ENCODE measurements around the gene HSPB3.
A peak's percentile ranks its signal among the peaks of the same experiment; 100 is the strongest.

The HSPB3 gene

GRCh38 chr5:54438620-54439389 is 16.7 kb upstream of the HSPB3 start:
- no peak for TF ChIP-seq CTCF (IDR thresholded peaks at IDR 0.05; ENCODE audit: insufficient read depth, low read length, missing control alignments)
- no peak for DNase-seq (ENCODE audit: low read depth, low spot score)
- H3K4me3 ChIP-seq (ENCODE audit: low read depth, low read length), result no peak overlapping the region
- POLR2A ChIA-PET, result no interaction called here
- CTCF ChIA-PET, result interaction anchor here (1.1 to 9.2 kb wide), 7 partner anchors 11 to 406 kb away, joined by 3 to 250 read pairs (median 5); no protein-coding TSS in a partner anchor

GRCh38 chr5:54440456-54440893 is 15.0 kb upstream of the HSPB3 start:
- CTCF ChIA-PET, result interaction anchor here (0.7 to 9.2 kb wide), 10 partner anchors 14 to 454 kb away, joined by 3 to 250 read pairs (median 8); partner anchors contain the start of gene HSPB3
- POLR2A ChIA-PET, result interaction anchor here (0.9 kb wide), 2 partner anchors 16 to 130 kb away, joined by 3 to 4 read pairs; partner anchors contain the start of gene ARL15
- no peak for TF ChIP-seq CTCF (IDR thresholded peaks at IDR 0.05; ENCODE audit: insufficient read depth, low read length, missing control alignments)
- no peak for DNase-seq (ENCODE audit: low read depth, low spot score)
- H3K4me3 ChIP-seq (ENCODE audit: low read depth, low read length), result no peak overlapping the region

GRCh38 chr5:54442271-54442670 is 13.2 kb upstream of the HSPB3 start:
- CTCF ChIA-PET, result interaction anchor here (0.7 to 9.2 kb wide), 19 partner anchors 8 to 1047 kb away, joined by 3 to 250 read pairs (median 6); partner anchors contain the start of genes GPX8 and HSPB3

GRCh38 chr5:54443270-54443669 is 12.2 kb upstream of the HSPB3 start:
- no peak for DNase-seq (ENCODE audit: low read depth, low spot score)
- POLR2A ChIA-PET, result no interaction called here

More at GRCh38 chr5:54442271-54442670, 13.2 kb upstream of the HSPB3 start:
- POLR2A ChIA-PET, result interaction anchor here (0.5 kb wide), 1 partner anchor 13 kb away, joined by 3 read pairs; no protein-coding TSS in a partner anchor
- H3K4me3 ChIP-seq (ENCODE audit: low read depth, low read length), result no peak overlapping the region
- no peak for TF ChIP-seq CTCF (IDR thresholded peaks at IDR 0.05; ENCODE audit: insufficient read depth, low read length, missing control alignments)
- DNase-seq (ENCODE audit: low read depth, low spot score), result no peak

GRCh38 chr5:54445691-54446378 is 9.7 kb upstream of the HSPB3 start:
- no peak overlapping the region for H3K4me3 ChIP-seq (ENCODE audit: low read depth, low read length)
- TF ChIP-seq CTCF (IDR thresholded peaks at IDR 0.05; ENCODE audit: insufficient read depth, low read length, missing control alignments), result no peak
- CTCF ChIA-PET, result interaction anchor here (1.0 to 9.2 kb wide), 8 partner anchors 9 to 426 kb away, joined by 3 to 250 read pairs (median 4); partner anchors contain the start of genes HSPB3 and SNX18
- POLR2A ChIA-PET, result no interaction called here
- DNase-seq (ENCODE audit: low read depth, low spot score), result no peak

More at GRCh38 chr5:54443270-54443669, 12.2 kb upstream of the HSPB3 start:
- CTCF ChIA-PET, result interaction anchor here (0.6 to 9.2 kb wide), 37 partner anchors 9 to 461 kb away, joined by 3 to 250 read pairs (median 4); partner anchors contain the start of genes ARL15 and HSPB3
- peak; percentile 35 for TF ChIP-seq CTCF (IDR thresholded peaks at IDR 0.05; ENCODE audit: insufficient read depth, low read length, missing control alignments)
- H3K4me3 ChIP-seq (ENCODE audit: low read depth, low read length), result no peak overlapping the region
